Stimulated activated CD4-positive, alpha-beta T cell treated with anti-CD3 and anti-CD28 coated beads, TNF-alpha, amount 100 ng/mL, for 48 hours (primary cell): ENCODE measurements around the gene RPS6KL1.
"Not testable (repeated sequence)": the region's sequence is repeated elsewhere in the genome, so short reads cannot be mapped to it uniquely, and the experiment has no call there.

Experiments
- DNase-seq, 3 donors: peaks; one replicate each; pipeline ENCODE4 v3.0.0-alpha.2; 2020; ENCODE audit warnings: low read depth in 3 of 3

RPS6KL1 gene

DNA sequence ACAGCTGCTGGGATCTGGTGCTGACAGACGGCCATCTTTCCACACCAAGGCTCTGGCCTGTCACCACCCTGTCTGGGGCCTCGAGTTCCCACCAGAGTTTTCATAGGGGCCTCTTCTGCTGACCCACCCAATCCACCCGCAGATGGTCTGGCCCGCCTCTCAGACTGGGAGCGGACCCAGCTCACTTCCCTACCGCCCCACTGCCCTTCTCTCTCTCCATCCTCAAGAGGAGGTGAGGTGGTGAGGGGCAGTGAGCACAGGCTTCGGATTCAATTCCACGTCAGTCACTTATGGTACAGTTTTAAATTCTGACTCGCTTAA lies 12.3 kb upstream of the RPS6KL1 start:
- DNase-seq: no peak

- DNase-seq: no peak
These were observed 11.7 kb upstream of the RPS6KL1 start for GRCh38 chr14:74934476-74935359.

DNA sequence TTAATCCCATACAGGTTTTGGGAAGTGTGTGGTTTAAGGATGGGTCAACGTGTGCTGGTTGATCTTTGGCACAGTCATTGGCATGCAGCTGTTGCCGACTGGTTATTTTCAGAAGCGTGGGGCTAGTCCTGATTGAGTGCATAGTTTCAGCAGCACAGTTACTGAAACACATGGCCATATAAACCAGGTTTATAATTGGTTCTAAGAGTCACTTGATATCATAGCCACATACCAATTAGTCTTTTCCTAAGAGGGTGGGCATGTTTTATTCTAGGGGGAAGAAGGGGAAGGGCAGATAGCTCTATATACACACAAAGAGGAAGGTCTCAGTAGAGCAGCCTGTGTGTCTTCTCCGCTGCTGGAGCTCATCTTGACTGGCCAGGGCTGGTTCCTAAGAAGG lies 11.0 kb upstream of the RPS6KL1 start:
- no peak for DNase-seq

- DNase-seq: not testable (repeated sequence)
These were observed 9.9 kb upstream of the RPS6KL1 start for GRCh38 chr14:74932936-74933335.

GRCh38 chr14:74932401-74932901 lies 9.4 kb upstream of the RPS6KL1 start:
- DNase-seq: no peak

DNA sequence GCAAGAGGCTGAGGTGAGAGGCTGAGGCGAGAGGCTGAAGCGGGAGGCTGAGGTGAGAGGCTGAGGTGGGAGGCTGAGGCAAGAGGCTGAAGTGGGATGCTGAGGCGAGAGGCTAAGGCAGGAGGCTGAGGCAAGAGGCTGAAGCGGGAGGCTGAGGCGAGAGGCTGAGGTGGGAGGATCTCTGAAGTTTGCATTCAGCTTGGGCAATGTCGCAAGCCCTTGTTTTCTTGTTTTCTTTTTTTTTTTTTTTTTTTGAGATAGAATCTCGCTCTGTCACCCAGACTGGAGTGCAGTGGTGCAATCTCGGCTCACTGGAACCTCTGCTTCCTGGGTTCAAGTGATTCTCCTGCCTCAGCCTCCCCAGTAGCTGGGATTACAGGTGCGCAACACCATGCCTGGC lies 8.7 kb upstream of the RPS6KL1 start:
- not testable (repeated sequence) for DNase-seq

- no peak for DNase-seq
These were observed 6.2 kb upstream of the RPS6KL1 start for GRCh38 chr14:74929242-74929641.

DNA sequence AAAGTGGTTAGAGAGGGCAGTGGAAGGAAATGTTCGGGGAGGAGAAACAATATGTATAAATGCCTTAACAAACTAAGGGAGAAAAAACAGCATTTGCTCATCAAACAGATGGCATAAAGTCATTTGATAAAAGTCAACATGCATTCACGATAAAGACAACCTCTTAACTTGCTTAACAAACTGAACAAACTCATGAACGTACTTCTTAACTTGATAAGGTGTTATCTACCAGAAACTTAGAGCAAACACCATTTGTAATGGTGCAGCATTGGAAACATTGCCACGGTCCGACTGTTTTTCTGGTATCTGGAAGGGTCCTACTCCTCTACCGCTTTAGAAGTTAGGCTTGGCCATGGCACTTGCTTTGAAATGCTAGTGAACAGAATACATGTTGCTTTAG lies 4.2 kb upstream of the RPS6KL1 start:
- no peak for DNase-seq

GRCh38 chr14:74924061-74924460 lies 1.0 kb upstream of the RPS6KL1 start:
- DNase-seq: no peak

GRCh38 chr14:74921987-74922751 lies 891 bp downstream of the RPS6KL1 start:
- DNase-seq: no peak

GRCh38 chr14:74921053-74921620 lies 1.9 kb downstream of the RPS6KL1 start:
- DNase-seq: no peak

- no peak for DNase-seq
These were observed 2.8 kb downstream of the RPS6KL1 start for GRCh38 chr14:74920281-74920680.

DNA sequence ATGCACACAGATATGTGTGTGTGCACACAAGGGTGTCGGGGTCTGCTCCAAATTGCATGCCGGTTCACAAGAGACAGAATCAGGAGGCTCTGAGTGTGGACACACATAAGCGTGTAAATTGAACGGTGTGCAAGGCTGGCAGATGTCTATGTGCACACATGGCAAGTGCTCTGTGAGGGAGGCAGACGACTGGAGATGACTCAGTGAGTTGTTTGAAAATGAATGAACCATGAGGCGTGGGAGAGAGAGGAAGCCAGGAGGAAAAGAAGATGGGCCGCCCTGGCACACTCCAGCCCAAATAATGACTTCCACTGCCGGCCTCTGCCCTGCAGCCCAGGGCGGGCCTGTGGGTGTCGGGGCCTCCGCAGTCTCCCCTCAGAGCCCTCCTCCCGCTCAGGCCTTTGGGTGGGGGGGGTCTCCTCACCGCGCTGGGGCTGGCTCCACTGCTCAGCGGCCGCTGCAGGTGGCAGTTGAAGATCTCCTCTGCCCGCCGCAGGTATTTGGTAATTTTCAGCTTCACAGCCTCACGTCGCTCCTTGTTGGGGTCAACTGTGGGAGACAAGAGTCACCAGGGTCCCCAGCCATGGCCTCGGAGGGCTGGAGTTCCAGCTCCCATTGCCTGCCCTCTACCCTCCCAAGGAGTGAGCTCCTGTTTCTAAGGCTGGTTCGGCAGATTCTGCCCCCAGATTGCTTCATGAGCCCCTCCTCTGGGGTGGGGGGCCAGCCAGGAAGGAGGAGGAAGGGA lies 3.5 kb downstream of the RPS6KL1 start:
- no peak for DNase-seq

DNA sequence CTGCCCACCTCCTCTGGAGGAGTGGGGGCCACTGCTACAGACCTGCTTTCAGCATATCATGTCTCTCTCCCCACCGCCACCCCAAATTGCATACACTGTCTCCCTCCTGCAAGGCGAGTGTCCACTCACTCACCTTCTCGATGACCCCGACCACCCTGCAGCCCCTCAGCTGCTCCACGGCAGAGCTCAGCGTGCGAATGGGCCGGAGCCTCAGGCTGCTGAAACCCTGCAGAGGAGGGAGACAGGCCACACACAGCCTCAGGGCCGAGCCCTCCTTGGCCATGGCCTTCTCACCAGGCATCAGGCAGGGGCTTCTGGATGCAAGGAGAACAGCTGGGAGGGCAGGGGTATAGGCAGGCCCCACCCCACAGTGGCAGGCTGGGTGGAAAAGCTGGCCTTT lies 4.7 kb downstream of the RPS6KL1 start:
- no peak for DNase-seq

GRCh38 chr14:74917646-74918081 lies 5.4 kb downstream of the RPS6KL1 start:
- DNase-seq: no peak

DNA sequence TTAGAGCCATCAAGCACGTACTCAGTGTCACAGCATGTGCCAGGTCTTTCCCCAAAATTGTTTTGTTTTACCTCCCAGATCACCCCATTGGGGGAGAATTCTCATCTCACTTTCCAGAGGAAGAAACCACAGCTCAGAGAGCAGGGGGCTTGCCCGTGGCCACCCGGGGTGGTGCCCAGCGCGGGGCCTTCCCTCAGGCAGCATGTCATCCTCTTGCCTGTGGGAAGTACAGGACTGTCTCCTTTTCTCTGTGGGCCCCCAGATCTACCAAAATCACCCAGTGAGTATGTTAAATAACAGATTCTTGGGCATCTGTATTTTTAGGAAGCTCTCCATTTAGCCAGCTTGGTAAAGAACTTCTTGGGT lies 5.9 kb downstream of the RPS6KL1 start:
- no peak for DNase-seq

- DNase-seq: no peak
These were observed 7.2 kb downstream of the RPS6KL1 start for GRCh38 chr14:74915826-74916225.

GRCh38 chr14:74915426-74915825 lies 7.6 kb downstream of the RPS6KL1 start:
- DNase-seq: no peak

- DNase-seq: no peak
These were observed 9.0 kb downstream of the RPS6KL1 start for GRCh38 chr14:74913986-74914573.

DNA sequence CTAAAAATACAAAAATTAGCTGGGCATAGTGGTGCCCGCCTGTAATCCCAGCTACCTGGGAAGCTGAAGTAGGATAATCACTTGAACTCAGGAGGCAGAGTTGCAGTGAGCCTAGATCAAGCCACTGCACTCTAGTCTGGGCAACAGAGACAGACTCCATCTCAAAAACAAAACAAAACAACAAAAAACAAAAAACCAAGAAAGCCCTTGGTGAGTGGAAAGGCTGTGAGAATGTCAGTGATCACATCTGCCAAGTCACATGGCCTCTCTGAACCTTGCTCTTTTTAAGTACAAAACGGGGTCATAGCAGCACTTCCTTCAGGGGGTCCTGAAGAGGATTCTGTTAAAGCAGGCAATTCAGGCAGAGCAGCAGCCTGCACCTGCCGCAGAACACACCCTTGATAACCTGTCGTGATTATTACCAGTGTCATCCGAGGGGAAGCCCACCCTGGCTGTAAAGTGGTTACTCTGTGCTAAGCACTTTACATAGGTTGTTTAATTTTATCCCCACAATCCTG lies 9.6 kb downstream of the RPS6KL1 start:
- no peak for DNase-seq

DNA sequence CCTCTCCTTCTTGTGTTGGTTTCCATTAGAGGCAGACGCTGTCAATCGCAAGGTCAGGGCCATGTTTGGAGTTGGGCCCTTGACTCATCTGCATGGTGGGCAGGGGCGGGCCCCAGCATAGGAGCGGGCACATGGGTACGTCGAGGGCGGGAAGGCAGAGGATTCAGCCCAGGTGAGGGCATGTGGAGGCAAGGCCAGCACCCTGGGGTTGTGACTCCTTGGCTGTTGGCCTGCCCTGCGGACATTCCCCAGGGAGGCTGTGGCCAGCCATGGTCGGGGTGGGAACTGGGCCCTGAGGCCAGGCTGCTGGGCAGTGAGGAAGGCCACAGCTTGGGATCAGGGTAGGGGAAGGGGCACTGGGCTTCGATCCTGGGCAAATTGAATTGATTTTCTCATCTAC lies 10.3 kb downstream of the RPS6KL1 start:
- no peak for DNase-seq
